ENCODE data around the gene RIPOR3.

DNA sequence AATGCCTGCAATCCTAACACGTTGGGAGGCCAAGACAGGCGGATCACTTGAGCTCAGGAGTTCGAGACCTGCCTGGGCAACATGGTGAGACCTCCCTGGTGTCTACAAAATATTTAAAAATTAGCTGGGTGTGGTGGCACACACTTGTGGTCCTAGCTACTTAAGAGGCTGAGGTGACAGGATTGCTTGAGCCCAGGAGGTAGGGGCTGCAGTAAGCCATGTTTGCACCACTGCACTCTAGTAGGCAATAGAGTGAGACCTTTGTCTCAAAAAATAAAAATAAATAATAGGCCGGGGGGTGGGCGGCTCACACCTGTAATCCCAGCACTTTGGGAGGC lies 18.3 kb upstream of the RIPOR3 start:
- TF ChIP-seq CTCF (IDR thresholded peaks at IDR 0.05), result no peak
- no peak for TF ChIP-seq POLR2A (IDR thresholded peaks at IDR 0.05)
